ENCODE data around the gene ZNF679.

DNA sequence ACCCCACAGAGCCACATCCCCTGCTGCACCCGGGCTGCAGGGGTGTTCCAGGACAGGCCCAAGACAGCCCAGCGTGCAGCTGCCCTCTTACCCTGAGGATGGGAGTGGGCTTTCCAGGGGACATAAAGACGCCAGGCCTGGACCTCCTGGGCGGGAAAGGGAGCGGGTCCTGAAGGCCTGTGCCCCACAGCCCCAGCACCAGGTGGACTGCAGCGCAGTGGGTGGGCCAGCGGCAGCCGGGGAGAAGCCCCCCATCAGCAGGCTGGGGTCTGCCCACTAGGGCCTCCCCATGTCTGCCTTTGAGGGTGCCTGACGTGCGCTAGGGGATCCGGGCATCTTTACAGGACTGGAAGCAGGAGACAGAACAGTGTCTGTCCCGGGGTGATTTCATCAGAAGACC lies 43.9 kb upstream of the ZNF679 start:
- TF ChIP-seq, protein P1, sequence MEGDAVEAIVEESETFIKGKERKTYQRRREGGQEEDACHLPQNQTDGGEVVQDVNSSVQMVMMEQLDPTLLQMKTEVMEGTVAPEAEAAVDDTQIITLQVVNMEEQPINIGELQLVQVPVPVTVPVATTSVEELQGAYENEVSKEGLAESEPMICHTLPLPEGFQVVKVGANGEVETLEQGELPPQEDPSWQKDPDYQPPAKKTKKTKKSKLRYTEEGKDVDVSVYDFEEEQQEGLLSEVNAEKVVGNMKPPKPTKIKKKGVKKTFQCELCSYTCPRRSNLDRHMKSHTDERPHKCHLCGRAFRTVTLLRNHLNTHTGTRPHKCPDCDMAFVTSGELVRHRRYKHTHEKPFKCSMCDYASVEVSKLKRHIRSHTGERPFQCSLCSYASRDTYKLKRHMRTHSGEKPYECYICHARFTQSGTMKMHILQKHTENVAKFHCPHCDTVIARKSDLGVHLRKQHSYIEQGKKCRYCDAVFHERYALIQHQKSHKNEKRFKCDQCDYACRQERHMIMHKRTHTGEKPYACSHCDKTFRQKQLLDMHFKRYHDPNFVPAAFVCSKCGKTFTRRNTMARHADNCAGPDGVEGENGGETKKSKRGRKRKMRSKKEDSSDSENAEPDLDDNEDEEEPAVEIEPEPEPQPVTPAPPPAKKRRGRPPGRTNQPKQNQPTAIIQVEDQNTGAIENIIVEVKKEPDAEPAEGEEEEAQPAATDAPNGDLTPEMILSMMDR (IDR thresholded peaks at IDR 0.05; ENCODE audit: low read length), result no peak
- TF ChIP-seq EZH2phosphoT487 (IDR thresholded peaks at IDR 0.05; ENCODE audit: low read length), result no peak

All from MM.1S (cell line).